Panc1 (cell line): ENCODE data around the gene PGBD1.

Experiments used
- CTCF ChIP-seq: fragments of 450-650 bp; IDR thresholded peaks from 2 replicates; pipeline ENCODE4 v1.5.1; 2017; ENCODE audit warnings: mild to moderate bottlenecking
- POLR2AphosphoS5 ChIP-seq: IDR thresholded peaks from 2 replicates; pipeline ENCODE4 v1.6.1; 2012; ENCODE audit warnings: mild to moderate bottlenecking, low read depth, low read length, moderate library complexity
- SIN3A ChIP-seq: IDR thresholded peaks from 2 replicates; pipeline ENCODE4 v1.6.1; 2012; ENCODE audit warnings: low read depth, mild to moderate bottlenecking, low read length, moderate library complexity, borderline replicate concordance; ENCODE audit not compliant: insufficient read depth
- TCF7L2 ChIP-seq: IDR thresholded peaks from 2 replicates; pipeline ENCODE4 v1.6.1; 2011; ENCODE audit warnings: mild to moderate bottlenecking, low read depth, low read length, inconsistent platforms

GRCh38 chr6:28349892-28350737 lies 68.7 kb downstream of the PGBD1 start, which contains the start of gene ZKSCAN3:
- no peak for TF ChIP-seq TCF7L2
- TF ChIP-seq CTCF: no peak
- TF ChIP-seq POLR2AphosphoS5: peak; percentile 84
- peak; percentile 76; the same call in 1 of the 2 replicates for TF ChIP-seq SIN3A
